ENCODE results near the gene AGAP2. TPM values are rescaled to one million over a fixed set of nuclear protein-coding genes. Genes with fewer than 3 reads are reported as not detected.

AGAP2 gene
- total and polyA plus RNA-seq, 9 of the 15 experiments (the other 6 are each of a cell fraction or from before 2014, with no cell fraction given), result 0.04 to 0.77 (median 0.28) TPM; not detected in 1

- no peak for TF ChIP-seq ZNF318 (IDR thresholded peaks at IDR 0.05; ENCODE audit: borderline replicate concordance in 1 of 2, low read depth in 1 of 2)
- TF ChIP-seq EP300 (IDR thresholded peaks at IDR 0.05; ENCODE audit: low read length), result peak; percentile 60; the same call in 1 of the 2 replicates
- TF ChIP-seq RAD21 (CRISPR knock-in tag; conservative IDR thresholded peaks at IDR 0.05 in 1 of 2, IDR thresholded peaks at IDR 0.05 in 1 of 2), result peak; percentile 53 to 57
- no peak for TF ChIP-seq SETDB1 (IDR thresholded peaks at IDR 0.05; ENCODE audit: low read length)
- no peak for TF ChIP-seq FUS (optimal IDR thresholded peaks at IDR 0.05; ENCODE audit: low read depth, low read length)
- TF ChIP-seq CGGBP1 (CRISPR knock-in tag; IDR thresholded peaks at IDR 0.05), result 0 out of 2 replicates have a peak, but pooled peaks have one; percentile 46
- TF ChIP-seq KLF10 (CRISPR knock-in tag; IDR thresholded peaks at IDR 0.05), result no peak
- TF ChIP-seq CBFA2T2 (conservative IDR thresholded peaks at IDR 0.05), result no peak
- TF ChIP-seq ATF1 (CRISPR knock-in tag; IDR thresholded peaks at IDR 0.05), result peak; percentile 59
- peak; percentile 95 for TF ChIP-seq ATF1 (tag; IDR thresholded peaks at IDR 0.05)
- 0 out of 2 replicates have a peak, but pooled peaks have one; percentile 28 for TF ChIP-seq HDAC8 (tag; IDR thresholded peaks at IDR 0.05)
- peak; percentile 73 for TF ChIP-seq NCOA1 (IDR thresholded peaks at IDR 0.05; ENCODE audit: low read depth)
- no peak for TF ChIP-seq YBX1 (IDR thresholded peaks at IDR 0.05)
- peak; percentile 74 for TF ChIP-seq VEZF1 (CRISPR knock-in tag; IDR thresholded peaks at IDR 0.05)
- peak; percentile 76; the same call in 1 of the 2 replicates for TF ChIP-seq DNMT1 (IDR thresholded peaks at IDR 0.05)
- peak; percentile 26 to 37; a peak in 1 of 4 replicates for TF ChIP-seq SIX5 (IDR thresholded peaks at IDR 0.05; ENCODE audit: borderline replicate concordance in 1 of 2, insufficient read depth in 1 of 2, low read depth in 1 of 2, low read length in 2 of 2)
- TF ChIP-seq TAF9B (IDR thresholded peaks at IDR 0.05; ENCODE audit: partially characterized antibody), result peak; percentile 65
Observed at GRCh38 chr12:57782608-57783465, 44.3 kb upstream of the AGAP2 start, which contains the start of gene TSFM (continued).
